Peyer's patch (tissue), 4 donors: ENCODE results near the gene SPC24. TPM values are rescaled to one million over a fixed set of nuclear protein-coding genes. Genes with fewer than 3 reads are reported as not detected.
"Not testable (repeated sequence)": the region's sequence is repeated elsewhere in the genome, so short reads cannot be mapped to it uniquely, and the experiment has no call there.

Source experiments
- DNase-seq, 3 donors: peaks; one replicate each; pipeline ENCODE4 v3.0.0-alpha.2; 2017 to 2019
- H3K27ac ChIP-seq, 4 donors: fragments of 200-600 bp; sonication (generic); one replicate each; pipeline ENCODE4 v1.5.1; 2016 to 2019
- H3K27me3 ChIP-seq, 2 donors: fragments of 200-600 bp; sonication (generic); one replicate each; pipeline ENCODE4 v1.5.1; 2019
- H3K36me3 ChIP-seq, 3 donors: fragments of 200-600 bp; sonication (generic); one replicate each; pipeline ENCODE4 v1.5.1; 2016 to 2019
- H3K4me1 ChIP-seq, 4 donors: fragments of 200-600 bp; sonication (generic); one replicate each; pipeline ENCODE4 v1.5.1; 2016 to 2019
- H3K4me3 ChIP-seq, 4 donors: fragments of 200-600 bp; sonication (generic); 1 replicate in 3 of 4; 2 replicates in 1 of 4; pipeline ENCODE4 v1.5.1; 2016 to 2019; ENCODE audit warnings: mild to moderate bottlenecking in 1 of 4
- H3K9me3 ChIP-seq, 4 donors: fragments of 200-600 bp; sonication (generic); one replicate each; pipeline ENCODE4 v1.5.1; 2016 to 2019; ENCODE audit warnings: mild to moderate bottlenecking in 1 of 4
- POLR2A ChIP-seq, 2 donors: fragments of 450-650 bp; IDR thresholded peaks; one replicate each; pipeline ENCODE4 v1.5.1; 2017; ENCODE audit warnings: antibody characterized with exemption in 2 of 2, mild to moderate bottlenecking in 2 of 2, moderate library complexity in 2 of 2
- total RNA-seq, 4 donors: library from RNA; depleted of rRNA; stranded (reverse); fragments of >200 nt; gene quantifications; one replicate each; pipeline ENCODE4 v1.1.0, GENCODE V29; 2016
- TF ChIP-seq, protein P1 (sequence below), 6 experiments: fragments of 450-650 bp in 4 of 6; fragments of 200-600 bp in 2 of 6; sonication (generic) in 1 of 6; IDR thresholded peaks; one replicate each; pipeline ENCODE4 v1.5.1; 2017 to 2019; ENCODE audit warnings: antibody characterized with exemption in 6 of 6, mild to moderate bottlenecking in 3 of 6, moderate library complexity in 1 of 6

Gene SPC24
- total RNA-seq, 4 donors from 2014 or later, result 1.7 to 28.9 (median 8.4) TPM

DNA sequence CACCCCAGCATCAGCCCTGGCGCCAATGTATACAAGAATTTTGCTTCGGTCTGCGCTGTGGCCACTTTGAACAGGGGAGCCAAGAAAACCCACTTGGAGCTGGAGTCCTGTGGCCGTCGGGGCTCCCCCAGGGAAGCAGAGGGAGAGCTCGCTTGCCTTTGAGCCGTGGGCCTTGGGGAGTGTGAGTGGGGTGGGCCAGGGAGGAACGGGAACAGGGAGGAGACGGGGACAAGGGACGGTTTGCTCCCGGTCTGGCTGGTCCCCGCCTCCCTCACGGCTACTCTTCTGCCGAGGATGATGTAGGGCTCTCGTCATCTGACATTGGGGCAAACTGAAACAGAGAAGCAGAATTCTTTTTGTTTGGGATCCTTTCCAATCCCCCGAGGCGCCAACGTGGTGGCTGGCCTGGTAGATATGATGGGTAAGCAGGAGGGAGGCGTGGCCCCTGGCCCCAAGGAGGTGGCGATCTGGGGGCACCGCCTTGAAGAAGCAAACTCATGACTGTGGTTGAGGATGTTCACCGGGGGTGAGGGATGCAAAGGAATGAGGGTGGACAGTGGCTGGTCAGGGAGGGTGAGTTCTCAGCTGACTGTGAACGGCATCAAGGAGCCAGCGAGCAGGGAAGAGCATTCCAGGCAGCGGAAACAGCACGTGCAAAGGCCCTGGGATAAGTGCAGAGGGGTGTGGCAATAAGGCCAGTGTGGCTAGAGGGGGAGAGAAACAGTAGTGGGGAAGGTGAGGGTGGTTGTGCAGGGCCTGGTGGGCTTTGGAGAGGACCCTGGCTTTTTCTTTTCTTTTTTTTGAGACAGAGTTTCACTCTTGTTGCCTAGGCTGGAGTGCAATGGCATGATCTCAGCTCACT, 10.9 kb upstream of the SPC24 start:
- H3K27me3 ChIP-seq, result no peaks in the 10 kb centered on the region
- no peak for DNase-seq
- no peak overlapping the region for H3K4me3 ChIP-seq
- H3K4me1 ChIP-seq, result peaks cover 0 to 9% (median 0%) of the 10 kb centered on the region in 4 donors
- peaks cover 0 to 31% (median 0%) of the 10 kb centered on the region in 3 donors for H3K36me3 ChIP-seq
- peak overlapping the region; percentile 56 to 73 (median 62) for H3K27ac ChIP-seq
- no peaks in the 10 kb centered on the region for H3K9me3 ChIP-seq
- TF ChIP-seq POLR2A (IDR thresholded peaks at IDR 0.05), result no peak
- TF ChIP-seq, protein P1, sequence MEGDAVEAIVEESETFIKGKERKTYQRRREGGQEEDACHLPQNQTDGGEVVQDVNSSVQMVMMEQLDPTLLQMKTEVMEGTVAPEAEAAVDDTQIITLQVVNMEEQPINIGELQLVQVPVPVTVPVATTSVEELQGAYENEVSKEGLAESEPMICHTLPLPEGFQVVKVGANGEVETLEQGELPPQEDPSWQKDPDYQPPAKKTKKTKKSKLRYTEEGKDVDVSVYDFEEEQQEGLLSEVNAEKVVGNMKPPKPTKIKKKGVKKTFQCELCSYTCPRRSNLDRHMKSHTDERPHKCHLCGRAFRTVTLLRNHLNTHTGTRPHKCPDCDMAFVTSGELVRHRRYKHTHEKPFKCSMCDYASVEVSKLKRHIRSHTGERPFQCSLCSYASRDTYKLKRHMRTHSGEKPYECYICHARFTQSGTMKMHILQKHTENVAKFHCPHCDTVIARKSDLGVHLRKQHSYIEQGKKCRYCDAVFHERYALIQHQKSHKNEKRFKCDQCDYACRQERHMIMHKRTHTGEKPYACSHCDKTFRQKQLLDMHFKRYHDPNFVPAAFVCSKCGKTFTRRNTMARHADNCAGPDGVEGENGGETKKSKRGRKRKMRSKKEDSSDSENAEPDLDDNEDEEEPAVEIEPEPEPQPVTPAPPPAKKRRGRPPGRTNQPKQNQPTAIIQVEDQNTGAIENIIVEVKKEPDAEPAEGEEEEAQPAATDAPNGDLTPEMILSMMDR (IDR thresholded peaks at IDR 0.05), result no peak

DNA sequence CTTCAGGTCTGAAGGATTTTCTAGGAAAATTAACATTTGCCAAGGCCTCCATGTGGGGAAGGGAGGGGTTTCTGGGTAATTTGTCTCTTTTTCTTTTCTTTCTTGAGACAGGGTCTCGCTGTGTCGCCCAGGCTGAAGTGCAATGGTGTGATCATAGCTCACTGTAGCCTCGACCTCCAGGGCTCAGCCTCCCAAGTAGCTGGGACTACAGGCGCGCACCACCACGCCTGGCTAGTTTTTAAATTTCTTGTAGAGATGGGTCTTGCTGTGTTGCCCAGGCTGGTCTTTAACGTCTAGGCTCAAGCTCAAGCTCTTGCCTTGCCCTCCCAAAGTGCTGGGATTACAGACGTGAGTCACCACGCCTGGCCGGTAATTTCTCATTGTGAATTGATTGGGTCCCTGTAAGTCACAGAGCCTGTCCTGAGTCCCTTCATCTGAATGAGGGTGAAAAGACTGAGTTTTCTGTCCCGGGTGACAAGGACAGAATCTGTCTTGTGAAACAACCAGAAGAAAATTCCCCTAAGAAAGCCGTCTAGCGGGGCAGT, 10.0 kb upstream of the SPC24 start:
- TF ChIP-seq, protein P1 (IDR thresholded peaks at IDR 0.05), result no peak
- no peak for TF ChIP-seq POLR2A (IDR thresholded peaks at IDR 0.05)
- H3K27ac ChIP-seq, result peak overlapping the region; percentile 56 to 73 (median 62)
- no peaks in the 10 kb centered on the region for H3K27me3 ChIP-seq
- H3K4me3 ChIP-seq, result no peak overlapping the region
- H3K9me3 ChIP-seq, result no peaks in the 10 kb centered on the region
- peaks cover 0 to 9% (median 0%) of the 10 kb centered on the region in 4 donors for H3K4me1 ChIP-seq
- no peak for DNase-seq
- H3K36me3 ChIP-seq, result peaks cover 0 to 25% (median 0%) of the 10 kb centered on the region in 3 donors

DNA sequence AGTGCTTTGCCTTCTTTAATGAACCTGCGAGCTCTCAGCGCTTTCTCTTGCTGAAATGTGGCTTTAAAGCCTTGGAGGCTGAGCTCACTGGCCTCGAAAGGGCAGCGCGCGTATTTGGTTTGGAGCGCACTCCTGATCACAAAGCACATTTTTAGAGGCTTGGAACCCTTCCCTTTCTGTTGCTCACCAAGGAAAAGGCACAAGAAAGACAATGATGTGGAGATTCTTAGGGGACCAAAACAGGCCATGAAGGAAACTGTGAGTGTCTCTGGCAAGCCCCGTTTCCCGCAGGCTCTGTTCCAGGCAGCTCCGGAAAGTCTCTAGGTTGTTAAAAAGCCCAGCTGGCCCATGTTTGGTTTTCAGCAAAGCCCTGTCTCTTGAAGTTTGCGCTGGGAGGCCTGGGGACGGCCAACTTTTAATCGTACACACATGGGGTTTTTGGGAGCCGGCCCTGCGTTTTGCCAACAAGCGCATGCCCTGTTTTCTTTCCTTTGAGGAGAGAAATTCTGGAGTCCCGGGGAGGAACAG, 9.4 kb upstream of the SPC24 start:
- Histone ChIP-seq H3K27me3 (no peaks in the 10 kb centered on the region), H3K36me3 (peaks cover 0 to 19% (median 0%) of the 10 kb centered on the region in 3 donors), H3K4me1 (peaks cover 0 to 9% (median 0%) of the 10 kb centered on the region in 4 donors), H3K9me3 (no peaks in the 10 kb centered on the region), H3K4me3 (no peak overlapping the region), H3K27ac (peak overlapping the region; percentile 56 to 73 (median 62))
- DNase-seq, result peak in 1 of 3 donors; percentile 79
- no peak for TF ChIP-seq POLR2A (IDR thresholded peaks at IDR 0.05)
- TF ChIP-seq, protein P1 (IDR thresholded peaks at IDR 0.05), result no peak

DNA sequence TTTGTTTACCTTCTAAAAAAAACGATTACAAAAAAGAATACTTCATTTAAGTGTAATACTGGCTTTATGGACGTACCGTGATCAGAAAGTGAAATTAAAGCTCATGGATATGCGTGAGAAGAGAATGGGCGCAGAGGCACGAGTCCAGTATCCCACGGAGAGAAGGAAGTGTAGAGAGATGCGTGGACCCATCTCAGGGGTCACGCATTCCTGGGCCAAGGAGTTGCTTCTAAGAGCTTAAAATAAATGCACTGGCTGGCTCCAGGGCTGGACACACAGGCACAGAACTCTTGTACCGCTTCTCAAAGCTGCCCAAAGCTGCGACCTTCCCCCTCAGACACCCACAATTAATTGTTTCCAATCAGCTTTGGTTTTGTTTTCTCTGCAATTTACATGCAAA, 8.7 kb upstream of the SPC24 start:
- no peaks in the 10 kb centered on the region for H3K27me3 ChIP-seq
- peak overlapping the region; percentile 11 to 73 (median 60) for H3K27ac ChIP-seq
- TF ChIP-seq POLR2A (IDR thresholded peaks at IDR 0.05), result no peak
- TF ChIP-seq, protein P1 (IDR thresholded peaks at IDR 0.05), result no peak
- H3K9me3 ChIP-seq, result no peaks in the 10 kb centered on the region
- no peak overlapping the region for H3K4me3 ChIP-seq
- H3K4me1 ChIP-seq, result peaks cover 0 to 9% (median 0%) of the 10 kb centered on the region in 4 donors
- DNase-seq, result no peak
- peaks cover 0 to 12% (median 0%) of the 10 kb centered on the region in 3 donors for H3K36me3 ChIP-seq

DNA sequence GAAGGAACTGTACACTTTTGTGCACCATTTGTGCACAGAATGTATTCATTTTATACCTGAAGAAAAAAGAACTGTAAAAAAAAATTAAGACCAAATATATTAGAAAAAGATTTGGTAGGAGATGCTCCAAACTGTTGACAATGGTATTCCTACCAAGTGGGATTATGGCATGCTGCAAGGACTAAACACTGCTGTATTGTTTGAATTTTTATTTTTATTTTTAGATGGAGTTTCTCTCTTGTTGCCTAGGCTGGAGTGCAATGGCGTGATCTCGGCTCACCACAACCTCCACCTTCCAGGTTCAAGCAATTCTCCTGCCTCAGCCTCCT, 4.8 kb upstream of the SPC24 start:
- H3K27ac ChIP-seq, result peak overlapping the region in 3 of 4 donors; percentile 11 to 79 (median 19)
- not testable (repeated sequence) for DNase-seq, H3K36me3 ChIP-seq, H3K9me3 ChIP-seq, H3K4me3 ChIP-seq, H3K27me3 ChIP-seq
- H3K4me1 ChIP-seq, result peaks cover 0 to 10% (median 1%) of the 10 kb centered on the region in 4 donors
